Stimulated activated naive CD8-positive, alpha-beta T cell treated with anti-CD3 and anti-CD28 coated beads, Interleukin-15, amount 100 ng/mL, for 72 hours (primary cell): Measurements from ENCODE around the gene C6orf120.
"Not testable (repeated sequence)": the region's sequence is repeated elsewhere in the genome, so short reads cannot be mapped to it uniquely, and the experiment has no call there.

Experiments
- ATAC-seq: fragments of 150-1000 bp; cut with Tn5 transposase; 2 replicates; pipeline ENCODE4 v1.10.0; 2021; ENCODE audit warnings: mild to moderate bottlenecking, moderate library complexity
- DNase-seq, 2 donors: peaks; one replicate each; pipeline ENCODE4 v3.0.0; 2021 to 2022
- H3K27ac Mint-ChIP-seq, 2 donors: one replicate each; pipeline ENCODE4 v1.8.0; 2022; ENCODE audit warnings: mild to moderate bottlenecking in 2 of 2, mixed read lengths in 2 of 2, moderate library complexity in 2 of 2
- H3K27me3 Mint-ChIP-seq: one replicate; pipeline ENCODE4 v1.8.0; 2022; ENCODE audit warnings: mixed read lengths
- H3K4me1 Mint-ChIP-seq: one replicate; pipeline ENCODE4 v1.8.0; 2022; ENCODE audit warnings: mild to moderate bottlenecking, mixed read lengths
- H3K4me3 Mint-ChIP-seq, 2 donors: one replicate each; pipeline ENCODE4 v1.8.0; 2022; ENCODE audit warnings: mild to moderate bottlenecking in 2 of 2, mixed read lengths in 2 of 2, moderate library complexity in 1 of 2
- H3K9me3 Mint-ChIP-seq, 2 donors: one replicate each; pipeline ENCODE4 v1.8.0; 2022; ENCODE audit warnings: mixed read lengths in 2 of 2

The C6orf120 gene

GRCh38 chr6:169668203-169668847 lies 33.6 kb upstream of the C6orf120 start:
- Mint-ChIP-seq H3K4me3 (no peak overlapping the region), H3K27me3 (no peaks in the 10 kb centered on the region), H3K4me1 (peaks cover 6% of the 10 kb centered on the region), H3K9me3 (no peaks in the 10 kb centered on the region), H3K27ac (no peak overlapping the region)
- no peak for ATAC-seq
- DNase-seq, result no peak

- Mint-ChIP-seq H3K27me3 (no peaks in the 10 kb centered on the region), H3K4me1 (peaks cover 6% of the 10 kb centered on the region), H3K27ac (no peak overlapping the region), H3K9me3 (no peaks in the 10 kb centered on the region), H3K4me3 (no peak overlapping the region)
- no peak for ATAC-seq
- DNase-seq, result no peak
These were observed 32.8 kb upstream of the C6orf120 start for GRCh38 chr6:169669147-169669546.

GRCh38 chr6:169669889-169670288 lies 32.0 kb upstream of the C6orf120 start:
- H3K27me3 Mint-ChIP-seq, result no peaks in the 10 kb centered on the region
- ATAC-seq, result no peak
- no peak overlapping the region for H3K4me3 Mint-ChIP-seq
- H3K27ac Mint-ChIP-seq, result peak overlapping the region in 1 of 2 donors; percentile 5
- H3K9me3 Mint-ChIP-seq, result no peaks in the 10 kb centered on the region
- no peak for DNase-seq
- peaks cover 6% of the 10 kb centered on the region for H3K4me1 Mint-ChIP-seq

GRCh38 chr6:169671563-169671962 lies 30.4 kb upstream of the C6orf120 start:
- H3K4me3 Mint-ChIP-seq, result no peak overlapping the region
- no peak for DNase-seq
- peaks cover 6% of the 10 kb centered on the region for H3K4me1 Mint-ChIP-seq
- no peaks in the 10 kb centered on the region for H3K9me3 Mint-ChIP-seq
- no peak for ATAC-seq
- no peaks in the 10 kb centered on the region for H3K27me3 Mint-ChIP-seq
- no peak overlapping the region for H3K27ac Mint-ChIP-seq

- no peaks in the 10 kb centered on the region for H3K9me3 Mint-ChIP-seq
- DNase-seq (no peak), ATAC-seq (no peak)
- no peak overlapping the region for H3K27ac Mint-ChIP-seq
- peaks cover 2% of the 10 kb centered on the region for H3K4me1 Mint-ChIP-seq
- H3K27me3 Mint-ChIP-seq, result no peaks in the 10 kb centered on the region
- no peak overlapping the region for H3K4me3 Mint-ChIP-seq
These were observed 26.9 kb upstream of the C6orf120 start for GRCh38 chr6:169675011-169675410.

- no peaks in the 10 kb centered on the region for H3K4me1 Mint-ChIP-seq
- no peak overlapping the region for H3K4me3 Mint-ChIP-seq
- peaks cover 4 to 7% of the 10 kb centered on the region in 2 donors for H3K9me3 Mint-ChIP-seq
- no peak for ATAC-seq
- H3K27me3 Mint-ChIP-seq, result no peaks in the 10 kb centered on the region
- no peak overlapping the region for H3K27ac Mint-ChIP-seq
- DNase-seq, result no peak
These were observed 24.8 kb upstream of the C6orf120 start for GRCh38 chr6:169677096-169677495.

- Mint-ChIP-seq H3K4me3 (no peak overlapping the region), H3K4me1 (peaks cover 3% of the 10 kb centered on the region), H3K27ac (no peak overlapping the region), H3K27me3 (no peaks in the 10 kb centered on the region), H3K9me3 (peaks cover 4 to 10% of the 10 kb centered on the region in 2 donors)
- no peak for DNase-seq
- ATAC-seq, result no peak
These were observed 23.6 kb upstream of the C6orf120 start for GRCh38 chr6:169678342-169678741.

GRCh38 chr6:169684056-169684455 lies 17.9 kb upstream of the C6orf120 start:
- Mint-ChIP-seq H3K4me3 (no peak overlapping the region), H3K9me3 (peaks cover 14 to 36% of the 10 kb centered on the region in 2 donors), H3K4me1 (peaks cover 13% of the 10 kb centered on the region), H3K27ac (no peak overlapping the region), H3K27me3 (no peaks in the 10 kb centered on the region)
- no peak for DNase-seq
- no peak for ATAC-seq

- Mint-ChIP-seq H3K4me1 (peaks cover 19% of the 10 kb centered on the region), H3K4me3 (no peak overlapping the region), H3K9me3 (peaks cover 18 to 36% of the 10 kb centered on the region in 2 donors), H3K27ac (no peak overlapping the region), H3K27me3 (no peaks in the 10 kb centered on the region)
- ATAC-seq (no peak), DNase-seq (no peak)
These were observed 16.1 kb upstream of the C6orf120 start for GRCh38 chr6:169685860-169686259.

GRCh38 chr6:169689287-169689686 lies 12.6 kb upstream of the C6orf120 start:
- H3K27me3 Mint-ChIP-seq, result no peaks in the 10 kb centered on the region
- H3K9me3 Mint-ChIP-seq, result peaks cover 21 to 26% of the 10 kb centered on the region in 2 donors
- no peak overlapping the region for H3K27ac Mint-ChIP-seq
- peaks cover 6% of the 10 kb centered on the region for H3K4me1 Mint-ChIP-seq
- ATAC-seq (no peak), DNase-seq (no peak)
- no peak overlapping the region for H3K4me3 Mint-ChIP-seq

- Mint-ChIP-seq H3K27me3 (no peaks in the 10 kb centered on the region), H3K9me3 (peaks cover 9 to 11% of the 10 kb centered on the region in 2 donors), H3K27ac (no peak overlapping the region), H3K4me1 (peaks cover 6% of the 10 kb centered on the region), H3K4me3 (no peak overlapping the region)
- ATAC-seq (no peak), DNase-seq (no peak)
These were observed 10.7 kb upstream of the C6orf120 start for GRCh38 chr6:169691260-169691659.

- H3K4me1 Mint-ChIP-seq, result peaks cover 6% of the 10 kb centered on the region
- H3K9me3 Mint-ChIP-seq, result peaks cover 0 to 11% of the 10 kb centered on the region in 2 donors
- no peak for DNase-seq
- no peak overlapping the region for H3K4me3 Mint-ChIP-seq
- ATAC-seq, result no peak
- H3K27ac Mint-ChIP-seq, result no peak overlapping the region
- no peaks in the 10 kb centered on the region for H3K27me3 Mint-ChIP-seq
These were observed 9.4 kb upstream of the C6orf120 start for GRCh38 chr6:169692516-169692915.

- no peak for DNase-seq
- Mint-ChIP-seq H3K27ac (no peak overlapping the region), H3K9me3 (peaks cover 0 to 10% of the 10 kb centered on the region in 2 donors), H3K4me1 (peaks cover 30% of the 10 kb centered on the region), H3K4me3 (no peak overlapping the region), H3K27me3 (no peaks in the 10 kb centered on the region)
- ATAC-seq, result no peak
These were observed 6.8 kb upstream of the C6orf120 start for GRCh38 chr6:169695131-169695530.

- not testable (repeated sequence) for H3K27me3 Mint-ChIP-seq, H3K27ac Mint-ChIP-seq, ATAC-seq, H3K4me3 Mint-ChIP-seq, H3K9me3 Mint-ChIP-seq
- H3K4me1 Mint-ChIP-seq, result peaks cover 30% of the 10 kb centered on the region
- peak in 1 of 2 donors; percentile 23 for DNase-seq
These were observed 4.8 kb upstream of the C6orf120 start for GRCh38 chr6:169697115-169697514.

- H3K4me3 Mint-ChIP-seq, result peak overlapping the region; percentile 29 to 91
- H3K27me3 Mint-ChIP-seq, result no peaks in the 10 kb centered on the region
- no peak overlapping the region for H3K27ac Mint-ChIP-seq
- peaks cover 47% of the 10 kb centered on the region for H3K4me1 Mint-ChIP-seq
- no peak for DNase-seq
- ATAC-seq, result no peak
- no peaks in the 10 kb centered on the region for H3K9me3 Mint-ChIP-seq
These were observed 1.6 kb upstream of the C6orf120 start for GRCh38 chr6:169700296-169700695.

GRCh38 chr6:169701311-169701953 lies 494 bp upstream of the C6orf120 start:
- ATAC-seq, result no peak
- H3K4me1 Mint-ChIP-seq, result peaks cover 57% of the 10 kb centered on the region
- peak overlapping the region; percentile 91 to 94 for H3K4me3 Mint-ChIP-seq

More at GRCh38 chr6:169701311-169701953, 494 bp upstream of the C6orf120 start:
- DNase-seq, result no peak
- H3K27ac Mint-ChIP-seq, result peak overlapping the region; percentile 89 to 91
- no peaks in the 10 kb centered on the region for H3K27me3 Mint-ChIP-seq
- H3K9me3 Mint-ChIP-seq, result no peaks in the 10 kb centered on the region
